ENCODE data around the gene PVR.

PVR gene

DNA sequence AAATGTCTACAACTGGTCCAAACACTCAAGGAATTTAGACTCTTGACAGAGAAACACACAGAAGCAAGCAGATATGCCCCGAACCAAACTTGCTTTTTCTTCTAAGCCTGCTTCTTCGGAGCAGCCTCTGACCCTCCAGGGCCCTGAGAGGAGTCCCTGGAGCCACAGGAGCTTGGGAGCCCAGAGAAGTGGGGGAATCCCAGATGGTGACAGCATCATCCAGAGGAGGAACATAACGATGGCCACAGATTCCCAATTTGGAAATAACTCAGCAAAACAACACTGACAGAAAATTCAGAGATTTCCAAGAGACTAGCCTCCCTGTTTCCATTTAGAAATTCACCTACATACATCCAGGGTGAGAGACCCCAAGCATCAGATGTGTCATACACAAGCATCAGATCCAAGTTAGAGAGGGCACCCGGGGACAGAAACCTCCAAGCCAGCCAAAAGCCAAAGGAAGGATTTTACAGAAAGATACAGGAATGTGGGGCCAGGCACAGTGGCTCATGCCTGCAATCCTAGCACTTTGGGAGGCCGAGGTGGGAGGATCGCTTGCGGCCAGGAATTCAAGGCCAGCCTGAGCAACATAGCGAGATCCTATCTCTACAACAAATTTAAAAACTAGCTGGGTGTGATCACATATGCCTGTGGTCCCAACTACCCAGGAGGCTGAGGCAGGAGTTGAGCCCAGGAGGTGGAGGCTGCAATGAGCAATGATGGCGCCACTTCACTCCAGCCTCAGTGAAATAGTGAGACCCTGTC, 2.0 kb upstream of the PVR start:
- no peak for DNase-seq (ENCODE audit: low spot score)
- TF ChIP-seq, protein P1, sequence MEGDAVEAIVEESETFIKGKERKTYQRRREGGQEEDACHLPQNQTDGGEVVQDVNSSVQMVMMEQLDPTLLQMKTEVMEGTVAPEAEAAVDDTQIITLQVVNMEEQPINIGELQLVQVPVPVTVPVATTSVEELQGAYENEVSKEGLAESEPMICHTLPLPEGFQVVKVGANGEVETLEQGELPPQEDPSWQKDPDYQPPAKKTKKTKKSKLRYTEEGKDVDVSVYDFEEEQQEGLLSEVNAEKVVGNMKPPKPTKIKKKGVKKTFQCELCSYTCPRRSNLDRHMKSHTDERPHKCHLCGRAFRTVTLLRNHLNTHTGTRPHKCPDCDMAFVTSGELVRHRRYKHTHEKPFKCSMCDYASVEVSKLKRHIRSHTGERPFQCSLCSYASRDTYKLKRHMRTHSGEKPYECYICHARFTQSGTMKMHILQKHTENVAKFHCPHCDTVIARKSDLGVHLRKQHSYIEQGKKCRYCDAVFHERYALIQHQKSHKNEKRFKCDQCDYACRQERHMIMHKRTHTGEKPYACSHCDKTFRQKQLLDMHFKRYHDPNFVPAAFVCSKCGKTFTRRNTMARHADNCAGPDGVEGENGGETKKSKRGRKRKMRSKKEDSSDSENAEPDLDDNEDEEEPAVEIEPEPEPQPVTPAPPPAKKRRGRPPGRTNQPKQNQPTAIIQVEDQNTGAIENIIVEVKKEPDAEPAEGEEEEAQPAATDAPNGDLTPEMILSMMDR (conservative IDR thresholded peaks at IDR 0.05; ENCODE audit: low read depth), result no peak
- CTCF ChIA-PET, result interaction anchor here (0.6 to 0.7 kb wide), 3 partner anchors 13 to 153 kb away, joined by 3 to 6 read pairs (median 5); no protein-coding TSS in a partner anchor
- POLR2A ChIA-PET (ENCODE audit: low non-redundant PET), result no interaction called here
- peak overlapping the region; percentile 27 for H3K27ac ChIP-seq

GRCh38 chr19:44642377-44642776, 1.3 kb upstream of the PVR start:
- ChIA-PET POLR2A (ENCODE audit: low non-redundant PET) (interaction anchor here (0.7 kb wide), 1 partner anchor 493 kb away, joined by 3 read pairs; no protein-coding TSS in a partner anchor), CTCF (interaction anchor here (0.6 kb wide), 2 partner anchors 54 to 338 kb away, joined by 3 read pairs; no protein-coding TSS in a partner anchor)
- no peak overlapping the region for H3K27ac ChIP-seq
- TF ChIP-seq, protein P1 (conservative IDR thresholded peaks at IDR 0.05; ENCODE audit: low read depth), result no peak
- no peak for DNase-seq (ENCODE audit: low spot score)

DNA sequence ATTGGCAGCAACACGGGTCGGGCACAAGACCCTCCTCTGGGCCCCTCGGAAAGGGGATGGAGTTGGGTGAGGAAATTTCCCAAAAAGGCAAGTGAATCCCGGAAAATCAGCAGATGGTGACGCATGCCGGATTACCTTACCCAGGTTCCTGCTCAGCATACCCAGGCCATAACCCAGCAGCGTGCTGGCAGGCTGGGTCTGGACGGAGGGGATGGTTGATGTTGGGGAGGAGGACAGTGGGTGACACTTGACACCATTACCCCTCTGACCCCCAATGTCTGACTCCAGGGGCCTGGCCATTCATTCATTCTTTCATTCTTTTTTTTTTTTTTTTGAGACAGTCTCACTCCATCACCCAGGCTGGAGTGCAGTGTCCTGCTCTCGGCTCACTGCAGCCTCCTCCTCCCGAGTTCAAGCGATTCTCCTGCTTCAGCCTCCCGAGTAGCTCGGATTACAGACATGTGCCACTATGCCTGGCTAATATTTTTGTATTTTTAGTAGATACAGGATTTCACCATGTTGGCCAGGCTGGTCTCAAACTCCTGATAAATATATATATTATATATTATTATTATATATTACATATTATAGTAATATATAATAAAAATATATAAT, 799 bp downstream of the PVR start:
- TF ChIP-seq, protein P1 (conservative IDR thresholded peaks at IDR 0.05; ENCODE audit: low read depth), result no peak
- peak overlapping the region; percentile 90 for H3K27ac ChIP-seq
- POLR2A ChIA-PET (ENCODE audit: low non-redundant PET), result interaction anchor here (0.6 to 1.3 kb wide), 4 partner anchors 18 to 1188 kb away, joined by 3 to 12 read pairs (median 4); no protein-coding TSS in a partner anchor
- CTCF ChIA-PET, result interaction anchor here (0.6 to 1.1 kb wide), 2 partner anchors 27 to 45 kb away, joined by 3 read pairs; no protein-coding TSS in a partner anchor
- peak; percentile 71 for DNase-seq (ENCODE audit: low spot score)

- TF ChIP-seq, protein P1 (conservative IDR thresholded peaks at IDR 0.05; ENCODE audit: low read depth), result no peak
- DNase-seq (ENCODE audit: low spot score), result no peak
- no peak overlapping the region for H3K27ac ChIP-seq
- ChIA-PET POLR2A (ENCODE audit: low non-redundant PET) (no interaction called here), CTCF (interaction anchor here (0.6 kb wide), 1 partner anchor 105 kb away, joined by 3 read pairs; no protein-coding TSS in a partner anchor)
Observed at GRCh38 chr19:44645407-44646048, 1.8 kb downstream of the PVR start.

DNA sequence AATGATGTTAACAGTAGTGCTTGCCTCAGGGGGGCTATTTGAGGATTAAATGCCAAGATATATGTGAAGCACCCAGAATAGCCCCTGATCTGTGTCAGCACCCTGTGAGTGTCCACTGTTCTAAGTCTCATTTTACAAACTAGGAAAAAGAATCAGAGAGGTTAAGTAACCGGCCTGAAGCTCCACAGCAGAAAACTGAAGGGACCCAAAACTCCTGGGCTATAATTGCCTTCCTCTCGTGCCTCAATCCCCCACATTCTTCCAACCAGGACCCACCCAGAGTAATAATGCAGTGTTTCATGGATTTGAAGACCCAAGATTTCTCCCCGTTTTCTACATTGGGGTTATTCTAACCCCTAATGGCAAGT, 2.3 kb downstream of the PVR start:
- no peak for DNase-seq (ENCODE audit: low spot score)
- no peak overlapping the region for H3K27ac ChIP-seq
- POLR2A ChIA-PET (ENCODE audit: low non-redundant PET), result no interaction called here
- TF ChIP-seq, protein P1 (conservative IDR thresholded peaks at IDR 0.05; ENCODE audit: low read depth), result no peak
- CTCF ChIA-PET, result interaction anchor here (0.6 kb wide), 1 partner anchor 105 kb away, joined by 3 read pairs; no protein-coding TSS in a partner anchor

DNA sequence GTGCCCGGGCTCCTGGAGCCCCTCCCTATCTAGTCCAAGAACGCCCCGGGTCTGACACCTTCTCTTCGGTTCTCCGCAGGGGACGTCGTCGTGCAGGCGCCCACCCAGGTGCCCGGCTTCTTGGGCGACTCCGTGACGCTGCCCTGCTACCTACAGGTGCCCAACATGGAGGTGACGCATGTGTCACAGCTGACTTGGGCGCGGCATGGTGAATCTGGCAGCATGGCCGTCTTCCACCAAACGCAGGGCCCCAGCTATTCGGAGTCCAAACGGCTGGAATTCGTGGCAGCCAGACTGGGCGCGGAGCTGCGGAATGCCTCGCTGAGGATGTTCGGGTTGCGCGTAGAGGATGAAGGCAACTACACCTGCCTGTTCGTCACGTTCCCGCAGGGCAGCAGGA, 3.4 kb downstream of the PVR start:
- TF ChIP-seq, protein P1 (conservative IDR thresholded peaks at IDR 0.05; ENCODE audit: low read depth), result no peak
- ChIA-PET POLR2A (ENCODE audit: low non-redundant PET) (no interaction called here), CTCF (no interaction called here)
- DNase-seq (ENCODE audit: low spot score), result no peak
- peak overlapping the region; percentile 18; the same call in 1 of the 2 replicates for H3K27ac ChIP-seq
